Right lobe of liver (tissue), 4 donors: Measurements from ENCODE around the gene ZDHHC11.
"Not testable (repeated sequence)": the region's sequence is repeated elsewhere in the genome, so short reads cannot be mapped to it uniquely, and the experiment has no call there.

Experiments
- CTCF ChIP-seq, 4 donors: fragments of 200-600 bp in 3 of 4; fragments of 450-650 bp in 1 of 4; IDR thresholded peaks; one replicate each; pipeline versions ENCODE4 v1.5.1 to v1.8.0; 2016 to 2022; ENCODE audit warnings: antibody characterized with exemption in 4 of 4, mild to moderate bottlenecking in 2 of 4
- POLR2A ChIP-seq: fragments of 450-650 bp; IDR thresholded peaks from one replicate; pipeline ENCODE4 v1.6.1; 2017; ENCODE audit warnings: antibody characterized with exemption, mild to moderate bottlenecking
- donor health status: DM: no; HTN: no; CAD: no.
- donor health status: DM: no; HTN: no; CAD: no.
- donor health status: DM: no; HTN: yes; CAD: no.

DNA sequence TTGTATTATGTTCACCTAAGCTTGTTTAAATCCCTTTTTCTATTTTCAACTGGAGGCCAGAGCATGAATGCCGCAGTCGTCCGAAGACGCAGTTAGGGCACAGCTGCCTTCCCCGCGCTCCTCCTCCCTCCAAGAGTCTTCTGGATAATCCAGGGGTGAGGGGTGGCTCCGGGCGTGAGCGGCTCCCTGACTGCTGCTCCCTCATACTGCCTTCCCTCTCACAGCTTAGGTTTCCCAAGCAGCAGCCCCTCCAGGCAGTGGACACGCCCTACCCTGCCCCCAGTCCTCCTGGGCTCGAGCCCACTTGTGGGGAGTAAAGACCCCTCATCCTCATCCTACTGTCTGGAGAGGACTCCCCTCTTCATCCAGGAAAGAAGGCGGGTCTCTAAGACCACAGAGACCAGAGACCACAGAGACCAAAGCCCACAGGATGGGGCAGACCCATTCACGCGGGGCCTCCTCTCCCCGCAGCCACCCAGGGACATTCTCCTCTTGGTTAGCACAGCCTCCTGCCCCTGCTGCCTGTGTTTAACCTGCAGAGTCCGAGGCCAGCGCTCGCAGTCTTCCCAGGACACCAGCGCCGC, 98.2 kb downstream of the ZDHHC11 start:
- not testable (repeated sequence) for TF ChIP-seq POLR2A; CTCF (IDR thresholded peaks at IDR 0.05)
